Measurements from ENCODE around the gene KCND2. TPM values are rescaled to one million over a fixed set of nuclear protein-coding genes. Genes with fewer than 3 reads are reported as not detected.

Gene KCND2
- total and polyA plus RNA-seq, 2 of the 4 experiments (the other 2 are of a cell fraction): under 0.01 TPM; not detected in 1

DNA sequence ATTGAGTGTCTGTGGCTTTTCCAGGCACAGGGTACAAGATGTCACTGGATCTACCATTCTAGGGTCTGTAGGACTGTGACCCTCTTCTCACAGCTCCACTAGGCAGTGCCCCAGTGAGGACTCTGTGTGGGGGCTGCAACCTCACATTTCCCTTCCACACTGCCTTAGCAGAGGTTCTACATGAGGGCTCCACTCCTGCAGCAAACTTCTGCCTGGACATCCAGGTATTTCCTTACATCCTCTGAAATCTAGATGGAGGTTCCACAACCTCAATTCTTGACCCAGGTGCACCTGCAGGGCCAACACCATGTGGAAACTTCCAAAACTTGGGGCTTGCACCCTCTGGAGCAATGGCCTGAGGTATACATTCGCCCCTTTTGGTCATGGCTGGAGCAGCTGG, 183.7 kb downstream of the KCND2 start:
- H3K9ac ChIP-seq (ENCODE audit: low read depth, low read length): no peak overlapping the region
- no peak overlapping the region for H3K4me3 ChIP-seq (ENCODE audit: insufficient read depth, low read depth, low read length)
- no CpG with 5 or more reads among the region's 1 CpG for WGBS, 2 experiments (ENCODE audit: extremely low coverage in 2 of 2, insufficient read length in 1 of 2)
- H2AK9ac ChIP-seq (replicated peaks; ENCODE audit: low read depth, low read length, poor library complexity): no peak overlapping the region
- dilution Hi-C loops (cut with HindIII; ENCODE audit: low sequenced_read_pairs, unreplicated experiment) (no loop called here), intact Hi-C loops (cut with micrococcal nuclease) (no loop called here), in situ Hi-C loops (cut with MboI; ENCODE audit: low sequenced_read_pairs) (no loop called here)
- H2AFZ ChIP-seq (replicated peaks; ENCODE audit: low read length, poor library complexity): no peak overlapping the region
- no peak overlapping the region for H4K5ac ChIP-seq (ENCODE audit: low read depth, low read length)
- no peak overlapping the region for H2BK15ac ChIP-seq (ENCODE audit: low read depth, low read length)
- no peaks in the 10 kb centered on the region for H4K20me1 ChIP-seq (ENCODE audit: insufficient read depth, low read length)
- no peak for ATAC-seq (ENCODE audit: low read depth)
- no peak for DNase-seq
- H4K91ac ChIP-seq (ENCODE audit: insufficient read depth, low read depth, low read length): no peak overlapping the region
- H3K9me3 ChIP-seq (ENCODE audit: control insufficient read depth, insufficient read depth, low read length): peaks cover 4% of the 10 kb centered on the region; the same call in 1 of the 2 replicates
- H3K79me1 ChIP-seq (ENCODE audit: low read depth in 1 of 2, low read length in 2 of 2): no peaks in the 10 kb centered on the region
- H3K36me3 ChIP-seq (ENCODE audit: control insufficient read depth, insufficient read depth, low read length): no peaks in the 10 kb centered on the region
- no peak overlapping the region for H3K14ac ChIP-seq (replicated peaks; ENCODE audit: low read depth, low read length)
- no peaks in the 10 kb centered on the region for H3K27me3 ChIP-seq (ENCODE audit: control insufficient read depth, insufficient read depth, low read length)
- no TSS peak for BruUV-seq (replicated peaks)
- H4K8ac ChIP-seq (ENCODE audit: low read depth in 2 of 2, low read length in 2 of 2): no peak overlapping the region
- no peak overlapping the region for H2BK5ac ChIP-seq (ENCODE audit: low read depth, low read length, poor library complexity, severe bottlenecking)
- no peak overlapping the region for H3K4ac ChIP-seq (ENCODE audit: low read depth, low read length)
- H3K27ac ChIP-seq (ENCODE audit: insufficient read depth, low read length): no peak overlapping the region
- H3K4me2 ChIP-seq (ENCODE audit: low read depth, low read length): no peak overlapping the region
- ChIA-PET POLR2A (ENCODE audit: unreplicated experiment) (no interaction called here), CTCF (no interaction called here)
- no peak overlapping the region for H3K56ac ChIP-seq (ENCODE audit: extremely low read depth, insufficient read depth, low read length)
- H3K23ac ChIP-seq (ENCODE audit: low read depth, low read length): no peak overlapping the region
- H3K4me1 ChIP-seq (ENCODE audit: control insufficient read depth, insufficient read depth, low read length): no peaks in the 10 kb centered on the region
- H2BK20ac ChIP-seq (ENCODE audit: low read depth, low read length): no peak overlapping the region
- H2AK5ac ChIP-seq (ENCODE audit: low read depth, low read length): no peak overlapping the region
- H3K9me1 ChIP-seq (ENCODE audit: insufficient read depth, low read length): no peaks in the 10 kb centered on the region
- no peak overlapping the region for H2BK120ac ChIP-seq (ENCODE audit: low read depth, low read length)
- TF ChIP-seq CTCF (conservative IDR thresholded peaks at IDR 0.05; ENCODE audit: low read depth, low read length) (no peak), RFX5 (IDR thresholded peaks at IDR 0.05; ENCODE audit: low read depth, low read length) (no peak), CHD1 (IDR thresholded peaks at IDR 0.05; ENCODE audit: low read depth, low read length) (no peak), BHLHE40 (IDR thresholded peaks at IDR 0.05; ENCODE audit: low read depth, low read length) (no peak), MAFK (IDR thresholded peaks at IDR 0.05; ENCODE audit: low read depth, low read length) (no peak), RCOR1 (IDR thresholded peaks at IDR 0.05; ENCODE audit: insufficient replicate concordance, low read length) (no peak), USF2 (IDR thresholded peaks at IDR 0.05; ENCODE audit: low read depth, low read length) (no peak), FOS (IDR thresholded peaks at IDR 0.05; ENCODE audit: low read depth, low read length) (no peak), RAD21 (IDR thresholded peaks at IDR 0.05; ENCODE audit: low read length) (no peak), MAZ (IDR thresholded peaks at IDR 0.05; ENCODE audit: borderline replicate concordance, low read depth, low read length) (no peak), MXI1 (IDR thresholded peaks at IDR 0.05; ENCODE audit: borderline replicate concordance, low read depth, low read length) (no peak), NFE2L2 (IDR thresholded peaks at IDR 0.05; ENCODE audit: low read depth, low read length) (no peak)
- H3K18ac ChIP-seq (ENCODE audit: low read depth, low read length): no peak overlapping the region
